ENCODE data around the gene VWA2.

The VWA2 gene

GRCh38 chr10:114286921-114287320 lies 47.9 kb downstream of the VWA2 start:
- H3K4me3 ChIP-seq (replicated peaks in 1 of 2; ENCODE audit: low read depth in 2 of 2, low read length in 2 of 2), result no peak overlapping the region
- TF ChIP-seq CTCF (IDR thresholded peaks at IDR 0.05; ENCODE audit: low read depth, low read length), result no peak
- DNase-seq (ENCODE audit: low read depth in 2 of 2), result no peak

GRCh38 chr10:114288424-114289095 lies 49.5 kb downstream of the VWA2 start:
- no peak for TF ChIP-seq CTCF (IDR thresholded peaks at IDR 0.05; ENCODE audit: low read depth, low read length)
- no peak overlapping the region for H3K4me3 ChIP-seq (replicated peaks in 1 of 2; ENCODE audit: low read depth in 2 of 2, low read length in 2 of 2)
- DNase-seq (ENCODE audit: low read depth in 2 of 2), result no peak

- no peak for TF ChIP-seq CTCF (IDR thresholded peaks at IDR 0.05; ENCODE audit: low read depth, low read length)
- DNase-seq (ENCODE audit: low read depth in 2 of 2), result no peak
- no peak overlapping the region for H3K4me3 ChIP-seq (replicated peaks in 1 of 2; ENCODE audit: low read depth in 2 of 2, low read length in 2 of 2)
Measured at GRCh38 chr10:114289096-114289436, 50.0 kb downstream of the VWA2 start.

GRCh38 chr10:114290038-114290437 lies 51.0 kb downstream of the VWA2 start:
- no peak for DNase-seq (ENCODE audit: low read depth in 2 of 2)
- no peak overlapping the region for H3K4me3 ChIP-seq (replicated peaks in 1 of 2; ENCODE audit: low read depth in 2 of 2, low read length in 2 of 2)
- TF ChIP-seq CTCF (IDR thresholded peaks at IDR 0.05; ENCODE audit: low read depth, low read length), result no peak

- DNase-seq (ENCODE audit: low read depth in 2 of 2), result no peak
- no peak for TF ChIP-seq CTCF (IDR thresholded peaks at IDR 0.05; ENCODE audit: low read depth, low read length)
- no peak overlapping the region for H3K4me3 ChIP-seq (replicated peaks in 1 of 2; ENCODE audit: low read depth in 2 of 2, low read length in 2 of 2)
Measured at GRCh38 chr10:114291076-114291475, 52.0 kb downstream of the VWA2 start.

GRCh38 chr10:114291516-114291915 lies 52.5 kb downstream of the VWA2 start:
- no peak for DNase-seq (ENCODE audit: low read depth in 2 of 2)
- TF ChIP-seq CTCF (IDR thresholded peaks at IDR 0.05; ENCODE audit: low read depth, low read length), result no peak
- no peak overlapping the region for H3K4me3 ChIP-seq (replicated peaks in 1 of 2; ENCODE audit: low read depth in 2 of 2, low read length in 2 of 2)

GRCh38 chr10:114293075-114293474 lies 54.0 kb downstream of the VWA2 start:
- DNase-seq (ENCODE audit: low read depth in 2 of 2), result no peak
- no peak overlapping the region for H3K4me3 ChIP-seq (replicated peaks in 1 of 2; ENCODE audit: low read depth in 2 of 2, low read length in 2 of 2)
- TF ChIP-seq CTCF (IDR thresholded peaks at IDR 0.05; ENCODE audit: low read depth, low read length), result no peak

All from cardiac fibroblast (primary cell).